Forelimb muscle (tissue), 1 donor: Measurements from ENCODE around the gene MFN2. TPM values are rescaled to one million over a fixed set of nuclear protein-coding genes. Genes with fewer than 3 reads are reported as not detected.
"Not testable (repeated sequence)": the region's sequence is repeated elsewhere in the genome, so short reads cannot be mapped to it uniquely, and the experiment has no call there.

Experiments used
- DNase-seq: peaks from one replicate; pipeline ENCODE4 v3.0.0-alpha.2; 2013; ENCODE audit warnings: low read depth
- polyA plus RNA-seq: library from polyadenylated mRNA; unstranded; fragments of 120-200 nt; gene quantifications from one replicate; pipeline ENCODE4 v1.2.1, GENCODE V29; 2013; ENCODE audit not compliant: insufficient read length

MFN2 gene
- 74.4 TPM for polyA plus RNA-seq

DNA sequence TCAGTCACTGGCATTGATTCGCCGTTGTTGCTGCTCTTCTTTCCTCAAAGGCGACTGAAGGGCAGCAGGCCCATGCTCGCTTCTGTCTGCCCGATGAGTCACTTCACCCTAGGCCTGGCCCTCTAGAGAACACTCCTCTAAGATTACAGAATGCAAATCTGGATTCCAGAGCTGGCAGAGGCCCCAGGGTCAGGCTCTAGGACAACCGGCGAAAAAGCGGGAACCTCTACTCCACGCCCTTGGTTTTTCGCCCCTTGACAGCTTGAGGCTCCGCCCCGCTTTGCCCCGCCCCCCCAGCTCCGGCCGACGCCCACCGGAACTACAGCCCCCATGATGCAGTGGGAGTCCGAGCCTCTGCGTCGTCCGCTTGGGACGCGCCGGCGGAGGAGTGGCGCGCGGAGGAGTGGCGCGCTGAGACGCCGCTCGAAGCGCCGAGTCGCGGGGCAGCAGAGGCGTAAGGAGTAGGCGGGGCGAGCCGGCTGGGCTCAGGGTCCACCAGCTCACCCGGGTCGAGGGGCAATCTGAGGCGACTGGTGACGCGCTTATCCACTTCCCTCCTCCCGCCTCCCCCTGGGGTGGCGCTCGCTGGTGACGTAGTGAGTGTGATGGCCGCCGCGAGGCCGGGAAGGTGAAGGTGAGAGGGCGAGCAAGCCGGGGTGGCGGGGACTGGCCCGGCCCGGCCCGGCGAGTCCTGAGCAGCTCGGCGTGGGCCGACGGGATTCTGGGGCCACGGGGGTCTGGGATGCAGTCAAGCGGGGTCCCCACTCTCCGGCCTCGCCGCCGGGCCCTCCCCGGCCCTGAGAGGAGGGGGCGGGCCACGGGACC is at the start of gene MFN2:
TSS of gene MFN2 (plus strand) at position 594 of the 825 bp plus-strand sequence. CDS start 8,725 bp downstream, outside the sequence.
- peak; percentile 79 for DNase-seq

GRCh38 chr1:11930571-11931445 is 49.4 kb upstream of the MFN2 start:
- DNase-seq = no peak

DNA sequence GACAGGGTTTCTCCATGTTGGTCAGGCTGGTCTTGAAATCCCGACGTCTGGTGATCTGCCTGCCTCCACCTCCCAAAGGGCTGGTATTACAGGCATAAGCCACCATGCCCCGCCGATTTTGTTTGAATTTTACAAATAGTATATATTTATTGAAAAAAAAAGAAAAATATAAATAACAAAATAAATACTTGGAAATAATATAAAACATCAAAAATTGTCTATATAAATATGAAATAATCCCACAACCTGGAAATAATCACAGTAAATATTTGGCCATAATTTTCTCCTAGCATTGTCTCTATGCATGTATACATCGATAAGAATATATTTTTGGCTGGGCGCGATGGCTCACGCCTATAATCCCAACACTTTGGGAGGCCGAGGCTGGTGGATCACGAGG is 48.4 kb upstream of the MFN2 start:
- DNase-seq = no peak

- peak; percentile 59 for DNase-seq
Measured at GRCh38 chr1:11934302-11935056, 45.8 kb upstream of the MFN2 start, which contains the start of gene PLOD1. Gene PLOD1, plus strand, starts transcription at chr1:11934717. Its CDS starts 63 bp downstream, at chr1:11934780.

GRCh38 chr1:11935057-11935412 is 45.2 kb upstream of the MFN2 start:
- DNase-seq = no peak

- not testable (repeated sequence) for DNase-seq
Measured at GRCh38 chr1:11935733-11936132, 44.5 kb upstream of the MFN2 start.

GRCh38 chr1:11938722-11939526 is 41.3 kb upstream of the MFN2 start:
- DNase-seq = no peak

- DNase-seq = not testable (repeated sequence)
Measured at GRCh38 chr1:11939794-11940193, 40.5 kb upstream of the MFN2 start.

- no peak for DNase-seq
Measured at GRCh38 chr1:11940260-11940921, 39.9 kb upstream of the MFN2 start.

- no peak for DNase-seq
Measured at GRCh38 chr1:11942280-11942679, 38.0 kb upstream of the MFN2 start.

- DNase-seq = no peak
Measured at GRCh38 chr1:11943619-11944018, 36.6 kb upstream of the MFN2 start.

GRCh38 chr1:11944358-11944931 is 35.8 kb upstream of the MFN2 start:
- no peak for DNase-seq

- DNase-seq = no peak
Measured at GRCh38 chr1:11946647-11947046, 33.6 kb upstream of the MFN2 start.

DNA sequence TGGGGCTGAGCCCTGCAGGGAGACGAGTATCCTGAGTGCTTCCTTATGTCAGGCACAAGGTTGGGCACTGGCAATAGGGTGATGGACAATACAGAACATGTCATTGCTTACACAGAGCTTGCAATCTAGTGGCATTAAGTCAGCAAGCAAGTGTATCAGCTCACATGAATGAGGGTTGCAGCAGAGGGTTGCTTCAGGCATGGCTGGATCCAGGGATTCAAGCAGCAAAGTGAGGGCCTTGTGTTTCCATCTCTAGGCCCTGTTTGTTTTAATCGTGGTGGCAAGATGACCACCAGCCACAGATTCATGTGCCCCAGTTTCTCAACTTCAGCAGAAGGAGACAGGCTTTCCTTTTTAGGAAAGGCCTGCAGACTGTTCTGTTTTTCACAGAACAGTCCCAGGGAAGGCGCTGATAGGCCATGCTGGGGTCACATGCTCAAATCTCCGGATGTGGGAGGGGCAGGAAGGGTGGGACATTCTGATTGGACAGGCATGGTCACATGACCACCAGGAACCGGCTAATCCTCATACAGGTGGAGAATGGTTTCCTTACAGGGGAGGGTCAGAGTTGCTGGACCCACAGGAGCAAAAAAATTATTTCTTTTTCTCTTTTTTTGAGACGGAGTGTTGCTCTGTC is 31.3 kb upstream of the MFN2 start:
- DNase-seq = no peak

DNA sequence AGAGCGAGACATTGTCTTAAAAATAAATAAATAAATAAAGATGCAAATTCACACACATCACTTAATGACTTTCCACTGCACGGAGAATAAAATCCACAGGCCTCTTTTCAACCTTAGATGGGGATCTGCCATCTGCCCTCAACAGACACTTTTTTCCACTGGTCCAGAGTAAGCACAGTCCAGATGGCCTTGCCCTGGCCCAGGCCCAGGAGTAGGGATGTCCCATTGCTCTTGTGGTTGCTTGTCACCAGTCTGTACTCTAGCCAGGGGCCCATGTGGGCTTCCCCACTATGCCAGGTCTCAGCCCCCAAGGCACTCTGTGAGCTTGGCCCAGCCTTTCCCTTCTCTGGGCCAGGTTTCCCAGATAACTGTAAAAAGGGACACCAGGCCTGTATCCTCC is 28.3 kb upstream of the MFN2 start:
- DNase-seq = no peak

- no peak for DNase-seq
Measured at GRCh38 chr1:11952455-11953109, 27.7 kb upstream of the MFN2 start.

- no peak for DNase-seq
Measured at GRCh38 chr1:11955221-11955620, 25.0 kb upstream of the MFN2 start.

DNA sequence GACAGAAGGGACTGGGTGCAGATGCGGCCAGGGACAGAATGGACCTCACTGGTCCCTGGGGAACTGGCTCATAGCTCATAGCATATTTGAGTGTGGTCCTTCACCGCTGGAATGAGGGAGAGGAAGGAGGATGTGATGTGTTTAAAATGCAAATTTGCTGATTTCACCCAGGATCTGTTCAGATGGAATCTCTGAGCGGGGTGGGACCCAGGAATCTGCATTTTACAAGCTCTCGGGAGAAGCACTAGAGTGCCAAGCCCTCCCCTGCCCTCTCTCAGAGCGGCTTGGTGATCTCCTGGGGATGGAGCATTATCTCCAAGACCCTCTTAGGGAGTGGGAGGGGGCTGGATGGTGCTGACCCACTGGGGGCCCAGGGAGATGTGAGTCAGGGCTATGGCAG is 22.8 kb upstream of the MFN2 start:
- DNase-seq = no peak

DNA sequence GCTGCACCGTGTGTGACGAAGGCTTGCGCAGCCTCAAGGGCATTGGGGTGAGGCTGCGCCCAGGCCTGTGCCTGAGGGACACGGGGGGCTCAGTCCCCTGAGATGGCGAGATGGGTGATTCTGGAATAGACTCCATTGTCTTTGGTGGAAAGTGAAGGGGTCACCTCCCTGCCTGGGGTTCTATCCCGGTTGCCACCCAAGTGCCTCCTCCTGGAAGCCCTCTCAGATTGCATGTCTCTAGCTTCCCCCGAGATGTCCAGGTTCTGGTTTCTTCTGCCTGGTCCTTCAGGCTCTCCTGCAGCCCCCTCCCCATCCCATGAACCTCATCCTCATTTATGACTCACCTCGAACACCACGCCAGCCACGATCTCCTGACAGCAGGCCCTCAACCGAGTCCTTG is 22.3 kb upstream of the MFN2 start:
- DNase-seq = no peak
